ENCODE measurements around the gene FOXP2. TPM values are rescaled to one million over a fixed set of nuclear protein-coding genes. Genes with fewer than 3 reads are reported as not detected.

Gene FOXP2
- total and polyA plus RNA-seq, 2 of the 13 experiments (the other 11 are each of a cell fraction or from before 2014, with no cell fraction given): 0.90 TPM; not detected in 1

DNA sequence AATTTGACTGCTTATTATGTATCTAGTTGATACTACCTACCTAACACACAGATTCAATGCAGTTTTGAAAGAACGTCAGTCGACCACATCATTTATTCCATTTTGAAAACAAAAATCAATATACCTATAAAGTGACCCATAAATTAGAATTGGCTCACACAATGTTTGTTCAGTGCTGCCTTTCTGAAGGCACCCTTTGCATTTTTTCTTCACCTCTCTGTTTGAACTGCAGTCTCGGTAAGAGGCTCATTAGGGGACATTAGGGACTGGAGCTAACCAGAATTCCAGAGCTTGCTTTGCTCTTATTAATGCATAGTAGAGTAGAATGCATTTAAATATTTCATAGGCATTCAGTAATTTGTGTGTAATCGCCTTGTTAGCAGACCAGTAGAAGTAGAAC lies 234.1 kb downstream of the FOXP2 start:
- Histone ChIP-seq H3K27ac (ENCODE audit: extremely low read length, insufficient read depth, low read length) (no peak overlapping the region), H4K20me1 (ENCODE audit: insufficient read depth, low read length) (no peaks in the 10 kb centered on the region), H3K9ac (ENCODE audit: insufficient read depth, low read depth, low read length) (no peak overlapping the region), H3K4me1 (ENCODE audit: insufficient read depth, low read length) (no peaks in the 10 kb centered on the region), H3K4me3 (replicated peaks in 1 of 3; ENCODE audit: insufficient read depth in 1 of 3, low read depth in 2 of 3, low read length in 3 of 3) (no peak overlapping the region), H3K9me3 (ENCODE audit: low read length) (no peaks in the 10 kb centered on the region), H3K36me3 (replicated peaks in 1 of 2; ENCODE audit: control insufficient read depth in 1 of 2, insufficient read depth in 2 of 2, low read length in 2 of 2) (no peaks in the 10 kb centered on the region), H3K79me2 (ENCODE audit: insufficient read depth, low read length) (no peaks in the 10 kb centered on the region), H2AFZ (ENCODE audit: low read length) (no peak overlapping the region), H3K27me3 (ENCODE audit: control insufficient read depth in 1 of 2, insufficient read depth in 2 of 2, low read length in 2 of 2) (no peaks in the 10 kb centered on the region), H3K4me2 (ENCODE audit: low read depth, low read length) (no peak overlapping the region)
- ATAC-seq (no peak), DNase-seq (ENCODE audit: low spot score) (no peak), FAIRE-seq (no peak)
- in situ Hi-C loops (cut with HindIII; ENCODE audit: extremely low pct_ligation_motif_present, low pct_unique_long_range_greater_than_20kb): no loop called here
- CTCF ChIA-PET (ENCODE audit: low intra/inter-chr PET ratio, low total read pairs): no interaction called here
- 21% methylated on average over 4 of the region's 4 CpGs for WGBS (ENCODE audit: low lambda C conversion rate)
- intact Hi-C loops (cut with micrococcal nuclease; ENCODE audit: unreplicated experiment): no loop called here
- POLR2A ChIA-PET: no interaction called here
- BruUV-seq (replicated peaks): no TSS peak
- TF ChIP-seq ZBTB25 (CRISPR knock-in tag; IDR thresholded peaks at IDR 0.05): no peak
- no peak for TF ChIP-seq ZNF546 (CRISPR knock-in tag; conservative IDR thresholded peaks at IDR 0.05)
- no peak for TF ChIP-seq ZNF17 (CRISPR knock-in tag; IDR thresholded peaks at IDR 0.05)
- TF ChIP-seq GFI1 (CRISPR knock-in tag; IDR thresholded peaks at IDR 0.05; ENCODE audit: borderline replicate concordance): no peak
- no peak for TF ChIP-seq TP53 (CRISPR knock-in tag; conservative IDR thresholded peaks at IDR 0.05)
- TF ChIP-seq ZNF660 (CRISPR knock-in tag; IDR thresholded peaks at IDR 0.05; ENCODE audit: borderline replicate concordance, low read depth): no peak
- TF ChIP-seq ZNF619 (CRISPR knock-in tag; IDR thresholded peaks at IDR 0.05): no peak
- TF ChIP-seq, protein P1, sequence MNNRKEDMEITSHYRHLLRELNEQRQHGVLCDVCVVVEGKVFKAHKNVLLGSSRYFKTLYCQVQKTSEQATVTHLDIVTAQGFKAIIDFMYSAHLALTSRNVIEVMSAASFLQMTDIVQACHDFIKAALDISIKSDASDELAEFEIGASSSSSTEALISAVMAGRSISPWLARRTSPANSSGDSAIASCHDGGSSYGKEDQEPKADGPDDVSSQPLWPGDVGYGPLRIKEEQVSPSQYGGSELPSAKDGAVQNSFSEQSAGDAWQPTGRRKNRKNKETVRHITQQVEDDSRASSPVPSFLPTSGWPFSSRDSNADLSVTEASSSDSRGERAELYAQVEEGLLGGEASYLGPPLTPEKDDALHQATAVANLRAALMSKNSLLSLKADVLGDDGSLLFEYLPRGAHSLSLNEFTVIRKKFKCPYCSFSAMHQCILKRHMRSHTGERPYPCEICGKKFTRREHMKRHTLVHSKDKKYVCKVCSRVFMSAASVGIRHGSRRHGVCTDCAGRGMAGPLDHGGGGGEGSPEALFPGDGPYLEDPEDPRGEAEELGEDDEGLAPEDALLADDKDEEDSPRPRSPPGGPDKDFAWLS (CRISPR knock-in tag; IDR thresholded peaks at IDR 0.05; ENCODE audit: borderline replicate concordance): no peak
- no peak for TF ChIP-seq ZNF749 (CRISPR knock-in tag; IDR thresholded peaks at IDR 0.05; ENCODE audit: borderline replicate concordance)
- TF ChIP-seq SRSF4 (IDR thresholded peaks at IDR 0.05; ENCODE audit: low read depth, low read length, poor library complexity, severe bottlenecking): no peak
